ENCODE results near the gene ZRANB3. TPM values are rescaled to one million over a fixed set of nuclear protein-coding genes. Genes with fewer than 3 reads are reported as not detected.

ZRANB3 gene
- total RNA-seq, 1 experiment from 2014 or later, result 11.3 TPM

GRCh38 chr2:135555311-135555710 lies 24.3 kb upstream of the ZRANB3 start:
- CTCF ChIA-PET, result no interaction called here
- POLR2A ChIA-PET (ENCODE audit: unreplicated experiment), result no interaction called here
- intact Hi-C loops (cut with micrococcal nuclease; ENCODE audit: unreplicated experiment), result no loop called here
- no peak overlapping the region for H2AFZ ChIP-seq
- TF ChIP-seq CTCF (conservative IDR thresholded peaks at IDR 0.05) (no peak), EZH2 (IDR thresholded peaks at IDR 0.05; ENCODE audit: low read depth) (no peak)
- no peaks in the 10 kb centered on the region for H3K36me3 ChIP-seq (ENCODE audit: low read depth)
- H3K9me3 ChIP-seq (ENCODE audit: insufficient read depth, low read depth), result no peaks in the 10 kb centered on the region
- no peaks in the 10 kb centered on the region for H3F3A ChIP-seq (ENCODE audit: insufficient read depth, low read depth)
- H3K4me3 ChIP-seq, result no peak overlapping the region
- H3K27me3 ChIP-seq (ENCODE audit: insufficient read depth, low read depth), result no peaks in the 10 kb centered on the region
- H4K20me1 ChIP-seq (ENCODE audit: insufficient read depth), result 0 out of 2 replicates have a peak, but pooled peaks cover 2% of the 10 kb centered on the region
- peaks cover 28% of the 10 kb centered on the region for H3K79me2 ChIP-seq (ENCODE audit: low read depth)
- H3K4me2 ChIP-seq, result no peak overlapping the region
- no TSS peak for BruUV-seq (replicated peaks)
- H3K4me1 ChIP-seq (replicated peaks; ENCODE audit: insufficient read depth), result no peaks in the 10 kb centered on the region
- DNase-seq, result no peak
- H3K9me2 ChIP-seq (ENCODE audit: insufficient read depth), result no peaks in the 10 kb centered on the region
- H3K27ac ChIP-seq, result no peak overlapping the region

GRCh38 chr2:135552887-135553286 lies 21.9 kb upstream of the ZRANB3 start:
- BruUV-seq (replicated peaks), result no TSS peak
- no peaks in the 10 kb centered on the region for H3K36me3 ChIP-seq (ENCODE audit: low read depth)
- no peak for DNase-seq
- no peaks in the 10 kb centered on the region for H3K27me3 ChIP-seq (ENCODE audit: insufficient read depth, low read depth)
- no peak overlapping the region for H2AFZ ChIP-seq
- no peaks in the 10 kb centered on the region for H3K4me1 ChIP-seq (replicated peaks; ENCODE audit: insufficient read depth)
- peaks cover 2% of the 10 kb centered on the region; the same call in 1 of the 2 replicates for H4K20me1 ChIP-seq (ENCODE audit: insufficient read depth)
- peaks cover 28% of the 10 kb centered on the region for H3K79me2 ChIP-seq (ENCODE audit: low read depth)
- intact Hi-C loops (cut with micrococcal nuclease; ENCODE audit: unreplicated experiment), result no loop called here
- H3K27ac ChIP-seq, result no peak overlapping the region
- H3K4me2 ChIP-seq, result no peak overlapping the region
- H3F3A ChIP-seq (ENCODE audit: insufficient read depth, low read depth), result no peaks in the 10 kb centered on the region
- no peaks in the 10 kb centered on the region for H3K9me3 ChIP-seq (ENCODE audit: insufficient read depth, low read depth)
- no peak for TF ChIP-seq CTCF (conservative IDR thresholded peaks at IDR 0.05)
- no peak for TF ChIP-seq EZH2 (IDR thresholded peaks at IDR 0.05; ENCODE audit: low read depth)
- ChIA-PET CTCF (no interaction called here), POLR2A (ENCODE audit: unreplicated experiment) (no interaction called here)
- H3K4me3 ChIP-seq, result no peak overlapping the region
- no peaks in the 10 kb centered on the region for H3K9me2 ChIP-seq (ENCODE audit: insufficient read depth)

GRCh38 chr2:135551356-135551755 lies 20.3 kb upstream of the ZRANB3 start:
- POLR2A ChIA-PET (ENCODE audit: unreplicated experiment), result no interaction called here

More at GRCh38 chr2:135551356-135551755, 20.3 kb upstream of the ZRANB3 start:
- DNase-seq, result no peak
- H3K4me1 ChIP-seq (replicated peaks; ENCODE audit: insufficient read depth), result no peaks in the 10 kb centered on the region
- BruUV-seq (replicated peaks), result no TSS peak
- no peaks in the 10 kb centered on the region for H3K36me3 ChIP-seq (ENCODE audit: low read depth)
- no peak overlapping the region for H3K4me2 ChIP-seq
- no peak overlapping the region for H3K27ac ChIP-seq
- H2AFZ ChIP-seq, result no peak overlapping the region
- intact Hi-C loops (cut with micrococcal nuclease; ENCODE audit: unreplicated experiment), result no loop called here
- no peaks in the 10 kb centered on the region for H3K9me2 ChIP-seq (ENCODE audit: insufficient read depth)
- no peak overlapping the region for H3K4me3 ChIP-seq
- H3K9me3 ChIP-seq (ENCODE audit: insufficient read depth, low read depth), result no peaks in the 10 kb centered on the region
- H4K20me1 ChIP-seq (ENCODE audit: insufficient read depth), result peaks cover 2% of the 10 kb centered on the region; the same call in 1 of the 2 replicates
- no peaks in the 10 kb centered on the region for H3F3A ChIP-seq (ENCODE audit: insufficient read depth, low read depth)
- peaks cover 28% of the 10 kb centered on the region for H3K79me2 ChIP-seq (ENCODE audit: low read depth)
- no peak for TF ChIP-seq EZH2 (IDR thresholded peaks at IDR 0.05; ENCODE audit: low read depth)
- TF ChIP-seq CTCF (conservative IDR thresholded peaks at IDR 0.05), result no peak
- CTCF ChIA-PET, result no interaction called here
- H3K27me3 ChIP-seq (ENCODE audit: insufficient read depth, low read depth), result no peaks in the 10 kb centered on the region
